Daoy (cell line): ENCODE results near the gene FGFR1OP2. TPM values are rescaled to one million over a fixed set of nuclear protein-coding genes. Genes with fewer than 3 reads are reported as not detected.

Experiments used
- DNase-seq: peaks from one replicate; pipeline ENCODE4 v3.0.0-alpha.2; 2015; ENCODE audit warnings: low read depth
- total RNA-seq: library from RNA; depleted of rRNA; stranded (reverse); fragments of >200 nt; shearing (Covaris generic); gene quantifications from 2 replicates; pipeline ENCODE4 v1.2.3, GENCODE V29; 2014; rRNA removed

The FGFR1OP2 gene
- total RNA-seq, 1 experiment from 2014 or later: 99.2 TPM

GRCh38 chr12:27003421-27004381 lies 65.4 kb downstream of the FGFR1OP2 start:
- no peak for DNase-seq

GRCh38 chr12:27005495-27005894 lies 67.2 kb downstream of the FGFR1OP2 start:
- DNase-seq: no peak

DNA sequence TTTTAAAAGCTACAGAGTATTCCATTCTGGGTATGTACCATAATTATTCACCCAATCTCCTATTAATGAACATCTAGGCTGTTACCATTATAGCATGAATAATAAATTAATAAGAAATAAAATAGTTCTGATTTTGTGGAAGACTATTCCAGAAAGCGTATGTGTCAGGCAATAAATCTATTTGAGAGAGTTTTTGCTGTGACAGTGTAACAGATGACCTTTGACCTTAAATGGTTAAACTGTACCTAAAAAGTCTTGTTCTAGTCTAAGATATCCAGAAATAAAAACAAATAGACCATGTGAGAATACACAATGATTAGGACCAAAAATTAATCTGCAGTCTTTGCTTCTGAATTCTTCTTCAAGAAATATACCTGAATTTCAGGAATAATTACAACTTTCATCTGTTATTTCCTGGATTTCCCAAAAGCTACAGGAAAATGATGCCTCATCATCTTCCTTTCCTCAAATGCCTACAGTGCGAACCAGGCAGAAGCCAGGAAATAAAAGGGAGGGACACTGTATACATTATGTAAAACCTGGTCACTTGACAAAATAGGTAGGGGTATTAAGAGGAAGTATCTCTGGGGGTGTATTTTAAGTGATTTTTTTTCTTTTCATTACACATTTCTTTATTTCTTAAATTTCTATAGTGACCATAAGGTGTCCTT lies 68.7 kb downstream of the FGFR1OP2 start:
- no peak for DNase-seq

- DNase-seq: no peak
Measured at GRCh38 chr12:27008081-27008480, 69.8 kb downstream of the FGFR1OP2 start.

DNA sequence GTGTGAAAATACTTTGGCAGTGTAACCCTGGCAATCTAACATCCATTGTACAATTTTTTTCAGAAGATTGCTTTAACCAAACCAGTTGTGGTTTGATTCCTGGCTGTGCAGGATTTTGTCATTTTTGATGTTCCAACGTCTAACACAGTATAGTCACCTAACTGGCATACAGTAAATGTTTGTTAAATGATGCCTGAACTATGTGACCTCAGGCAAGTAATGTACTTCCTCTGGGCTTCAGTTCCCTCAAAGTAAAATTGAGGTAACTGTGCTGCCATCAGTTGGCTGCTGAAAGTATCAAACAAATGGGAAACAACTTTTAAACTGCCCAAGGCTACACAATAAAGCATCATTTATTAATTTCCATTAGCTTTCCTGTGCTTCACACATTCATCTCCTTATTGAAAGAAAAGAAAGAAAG lies 71.6 kb downstream of the FGFR1OP2 start:
- DNase-seq: no peak

DNA sequence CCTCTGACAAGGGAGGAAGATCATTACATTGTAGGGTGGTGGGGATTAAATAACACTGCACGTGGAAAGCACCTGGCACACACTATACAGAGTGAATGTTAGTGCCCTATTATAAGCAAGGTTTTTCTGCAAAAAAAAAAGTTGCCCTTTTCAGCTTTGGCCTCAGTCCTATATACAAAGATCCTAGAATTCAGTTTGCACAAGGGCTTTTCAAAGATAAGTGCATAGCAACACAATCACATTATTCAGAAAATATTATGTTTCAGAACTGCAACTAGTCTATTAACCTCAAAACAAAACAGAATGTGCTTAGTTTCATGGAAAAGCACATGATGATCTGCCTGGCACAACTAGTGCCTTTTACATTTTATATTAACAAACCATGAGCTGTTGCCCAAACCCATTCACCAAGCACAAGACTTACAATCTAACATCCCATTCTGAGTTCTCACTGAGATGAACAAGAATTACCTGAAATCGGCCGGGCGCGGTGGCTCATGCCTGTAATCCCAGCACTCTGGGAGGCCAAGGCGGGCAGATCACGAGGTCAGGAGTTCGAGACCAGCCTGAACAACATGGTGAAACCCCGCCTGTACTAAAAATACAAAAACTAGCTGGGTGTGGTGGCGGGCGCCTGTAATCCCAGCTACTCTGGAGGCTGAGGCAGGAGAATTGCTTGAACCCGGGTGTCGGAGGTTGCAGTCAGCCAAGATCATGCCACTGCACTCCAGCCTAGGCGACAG lies 74.1 kb downstream of the FGFR1OP2 start:
- DNase-seq: no peak

DNA sequence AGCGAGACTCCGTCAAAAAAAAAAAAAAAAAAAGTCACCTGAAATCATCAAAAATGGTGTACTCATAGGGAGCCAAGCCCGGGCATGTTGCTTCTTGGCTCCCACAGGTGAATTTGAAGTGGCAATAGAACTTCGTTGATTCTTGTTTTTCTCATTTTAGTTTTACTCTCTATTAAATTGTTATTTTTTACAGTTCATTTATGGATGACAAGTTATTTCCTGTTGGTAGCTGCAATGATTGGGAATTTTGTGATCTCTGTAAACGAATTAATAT lies 74.6 kb downstream of the FGFR1OP2 start:
- DNase-seq: no peak

- DNase-seq: no peak
Measured at GRCh38 chr12:27013611-27014084, 75.4 kb downstream of the FGFR1OP2 start.

- DNase-seq: peak; percentile 96
Measured at GRCh38 chr12:27014085-27014858, 76.0 kb downstream of the FGFR1OP2 start, which contains the start of gene TM7SF3. Gene TM7SF3 (minus strand): TSS chr12:27014384. CDS start chr12:27014168, 216 bp downstream.

- DNase-seq: no peak
Measured at GRCh38 chr12:27014859-27015729, 76.8 kb downstream of the FGFR1OP2 start.

GRCh38 chr12:27015730-27016076 lies 77.4 kb downstream of the FGFR1OP2 start:
- DNase-seq: no peak

Other genes with a start within 250 kb of the FGFR1OP2 start
- gene ITPR2, start 105.3 kb upstream of the FGFR1OP2 start, total RNA-seq: 19.2 and 30.4 TPM in 2 replicates
- 76.3 and 131 TPM in 2 replicates for gene INTS13, start 489 bp upstream of the FGFR1OP2 start, total RNA-seq
- 66.8 and 69.4 TPM in 2 replicates for gene TM7SF3, start 75.9 kb downstream of the FGFR1OP2 start, total RNA-seq
- 56.4 and 62.6 TPM in 2 replicates for gene MED21, start 84.1 kb downstream of the FGFR1OP2 start, total RNA-seq
- gene C12orf71, start 144.1 kb downstream of the FGFR1OP2 start, total RNA-seq: not detected in 2 replicates